ENCODE measurements around the gene MYL6B.
A peak's percentile ranks its signal among the peaks of the same experiment; 100 is the strongest.
"Not testable (repeated sequence)": the region's sequence is repeated elsewhere in the genome, so short reads cannot be mapped to it uniquely, and the experiment has no call there.

MYL6B gene

DNA sequence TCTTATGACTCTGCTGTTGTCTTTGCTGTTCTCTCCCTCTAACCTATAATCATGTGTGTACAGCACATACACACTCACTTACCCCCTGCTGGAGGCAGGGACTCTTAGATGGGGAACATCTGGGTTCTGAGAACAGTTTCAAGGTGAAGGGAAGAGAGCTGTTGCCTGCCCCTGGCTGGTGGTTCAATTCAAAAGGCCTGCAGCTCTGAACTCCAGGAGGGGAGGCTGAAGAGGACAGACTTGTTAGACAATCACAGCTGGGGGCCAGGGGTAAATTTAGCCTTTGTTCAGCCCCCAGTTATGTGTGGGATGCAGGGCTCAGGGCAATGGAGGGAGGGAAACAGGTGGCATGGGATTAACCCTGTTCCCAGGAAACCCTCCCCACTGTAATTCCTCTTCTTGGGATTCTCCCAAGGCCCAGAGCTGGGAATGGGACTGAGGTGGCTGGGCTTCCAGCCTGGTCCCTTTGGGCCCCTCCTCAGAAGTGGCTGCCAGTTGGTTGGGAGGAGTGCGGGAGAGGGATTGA, 1.9 kb downstream of the MYL6B start:
- no peak for DNase-seq

DNA sequence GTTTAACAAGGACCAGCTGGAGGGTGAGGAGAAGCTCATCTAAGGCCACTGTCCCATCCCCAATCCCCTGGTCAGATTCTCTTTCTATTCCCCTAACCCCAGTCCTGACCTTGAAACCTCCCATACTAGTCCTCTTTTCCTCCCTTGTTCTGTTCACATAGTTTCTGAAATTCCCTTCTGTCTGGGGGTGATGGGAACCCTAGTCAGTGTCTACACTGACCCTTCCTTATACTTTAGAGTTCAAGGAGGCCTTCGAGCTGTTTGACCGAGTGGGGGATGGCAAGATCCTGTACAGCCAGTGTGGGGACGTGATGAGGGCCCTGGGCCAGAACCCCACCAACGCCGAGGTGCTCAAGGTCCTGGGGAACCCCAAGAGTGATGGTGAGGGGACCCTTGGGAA, 2.4 kb downstream of the MYL6B start:
- DNase-seq = no peak

DNA sequence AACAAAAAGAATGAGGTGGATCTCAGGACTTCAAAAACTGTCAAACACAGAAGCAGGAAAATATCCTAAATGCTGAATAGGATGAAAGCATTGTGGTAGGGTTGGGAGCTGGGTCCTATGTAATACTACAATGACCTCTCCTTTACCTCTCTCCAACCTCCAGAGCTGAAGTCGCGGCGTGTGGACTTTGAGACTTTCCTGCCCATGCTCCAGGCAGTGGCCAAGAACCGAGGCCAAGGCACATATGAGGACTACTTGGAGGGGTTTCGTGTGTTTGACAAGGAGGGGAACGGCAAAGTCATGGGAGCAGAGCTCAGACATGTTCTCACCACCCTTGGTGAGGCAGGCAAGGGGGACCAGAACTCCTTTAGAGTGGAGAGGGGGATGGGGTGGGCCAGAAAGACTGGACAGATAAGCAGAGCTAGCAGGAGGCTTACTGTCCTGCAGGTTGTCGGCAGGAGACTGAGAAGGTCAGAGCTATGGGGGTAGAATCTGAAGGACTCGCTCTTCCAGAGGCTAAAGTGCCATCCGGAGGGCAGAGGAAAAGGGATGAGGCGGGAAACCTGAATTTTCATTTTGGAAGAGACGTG, 3.0 kb downstream of the MYL6B start:
- DNase-seq = no peak

DNA sequence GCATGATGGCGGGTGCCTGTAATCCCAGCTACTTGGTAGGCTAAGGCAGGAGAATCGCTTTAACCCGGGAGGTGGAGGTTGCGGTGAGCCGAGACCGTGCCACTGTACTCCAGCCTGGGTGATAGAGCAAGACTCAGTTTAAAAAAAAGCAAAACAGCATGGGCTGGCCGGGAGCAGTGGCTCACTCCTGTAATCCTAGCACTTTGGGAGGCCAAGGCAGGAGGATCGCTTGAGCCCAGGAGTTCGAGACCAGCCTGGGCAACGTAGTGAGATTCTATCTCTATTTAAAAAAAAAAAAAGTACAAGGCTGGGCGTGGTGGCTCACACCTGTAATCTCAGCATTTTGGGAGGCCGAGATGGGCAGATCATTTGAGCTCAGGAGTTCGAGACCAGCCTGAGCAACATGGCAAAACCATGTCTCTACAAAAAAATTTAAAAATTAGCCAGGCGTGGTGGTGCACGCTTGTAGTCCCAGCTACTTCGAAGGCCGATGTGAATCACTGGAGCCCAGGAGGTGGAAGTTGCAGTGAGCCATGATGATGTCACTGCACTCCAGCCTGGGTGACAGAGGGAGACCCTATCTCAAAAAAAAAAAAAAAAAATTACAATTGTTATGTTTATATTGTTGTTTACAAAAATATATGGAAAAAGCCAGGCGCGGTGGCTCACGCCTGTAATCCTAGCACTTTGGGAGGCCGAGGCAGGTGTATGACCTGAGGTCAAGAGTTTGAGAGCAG, 4.2 kb downstream of the MYL6B start:
- not testable (repeated sequence) for DNase-seq

DNA sequence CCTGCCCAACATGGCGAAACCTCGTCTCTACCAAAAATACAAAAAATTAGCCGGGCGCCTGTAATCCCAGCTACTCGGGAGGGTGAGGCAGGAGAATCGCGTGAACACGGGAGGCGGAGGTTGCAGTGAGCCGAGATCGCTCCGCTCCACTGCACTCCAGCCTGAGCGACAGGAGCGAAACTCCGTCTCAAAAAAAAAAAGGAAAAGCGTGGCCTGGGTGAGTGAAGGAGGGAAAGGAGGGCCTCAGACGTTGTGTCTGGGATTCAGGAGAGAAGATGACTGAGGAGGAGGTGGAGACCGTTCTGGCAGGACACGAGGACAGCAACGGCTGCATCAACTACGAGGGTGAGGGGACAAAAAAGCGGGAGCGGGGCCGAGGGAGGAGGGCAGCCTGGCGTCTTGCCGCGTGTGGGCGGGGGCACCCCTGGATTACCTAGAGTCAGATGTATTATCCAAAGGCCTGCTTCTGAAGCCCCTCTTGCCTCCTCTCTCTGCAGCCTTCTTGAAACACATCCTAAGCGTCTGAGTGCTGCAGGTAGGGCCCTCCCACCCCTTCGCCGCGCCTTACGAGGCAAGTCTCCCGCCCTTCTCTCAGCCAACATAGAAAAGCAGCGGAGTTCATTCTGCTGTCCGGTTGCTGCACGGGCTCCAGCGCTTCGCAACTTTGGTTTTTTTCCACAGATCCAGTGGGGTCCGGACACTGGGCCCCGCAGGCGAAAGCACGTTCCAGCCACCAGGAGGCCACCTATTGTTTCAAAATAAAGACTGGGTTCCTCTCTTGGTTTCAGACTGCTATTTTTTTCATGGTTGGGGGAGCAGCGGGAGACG, 5.0 kb downstream of the MYL6B start:
- peak; percentile 57 for DNase-seq

DNA sequence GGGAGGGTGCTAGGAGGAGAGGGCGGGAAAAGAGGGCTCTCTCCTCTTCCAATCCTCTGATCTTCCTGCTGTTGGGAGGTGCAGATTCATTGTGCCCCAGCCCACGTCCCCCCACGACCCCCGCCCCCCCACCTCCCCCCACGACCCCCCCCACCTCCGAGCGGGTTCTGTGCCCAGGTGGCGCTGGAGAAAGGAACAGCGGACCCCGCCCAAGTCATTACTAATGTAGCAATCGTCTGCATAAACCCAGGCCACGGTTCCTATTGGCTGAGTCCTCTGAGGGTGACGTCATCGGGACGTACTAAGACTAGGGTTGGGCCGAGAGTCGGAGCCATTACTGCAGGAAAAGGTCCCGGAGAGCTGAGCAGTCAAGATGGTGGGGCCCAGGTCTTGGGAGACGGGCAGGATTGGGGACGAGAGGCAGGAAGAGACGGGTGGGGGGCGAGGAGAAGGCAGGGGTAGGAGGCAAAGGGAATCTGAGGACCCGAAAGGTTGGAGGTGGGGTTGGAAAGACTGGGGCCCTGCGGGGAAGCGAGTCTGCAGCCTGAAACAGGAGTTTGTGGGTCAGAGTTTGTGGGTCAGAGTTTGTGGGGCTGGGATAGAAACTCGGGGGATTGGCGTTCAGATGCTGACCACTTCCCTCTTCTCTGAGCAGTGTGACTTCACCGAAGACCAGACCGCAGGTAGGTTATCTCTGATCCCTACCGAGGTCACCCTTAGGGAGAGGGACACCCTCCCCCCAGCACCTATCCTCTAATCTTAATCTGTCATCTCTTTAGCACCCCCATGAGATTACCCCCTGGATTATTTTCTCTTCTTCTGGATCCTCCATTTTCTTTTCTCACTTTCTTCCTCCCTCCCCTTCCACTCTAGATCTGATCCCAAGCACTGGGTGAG, 5.9 kb downstream of the MYL6B start, which contains the start of gene MYL6:
Gene MYL6, plus strand, starts transcription at position 331 of the 897 bp plus-strand sequence. Its CDS starts 43 bp downstream, at position 374.
- peak; percentile 82 for DNase-seq

DNA sequence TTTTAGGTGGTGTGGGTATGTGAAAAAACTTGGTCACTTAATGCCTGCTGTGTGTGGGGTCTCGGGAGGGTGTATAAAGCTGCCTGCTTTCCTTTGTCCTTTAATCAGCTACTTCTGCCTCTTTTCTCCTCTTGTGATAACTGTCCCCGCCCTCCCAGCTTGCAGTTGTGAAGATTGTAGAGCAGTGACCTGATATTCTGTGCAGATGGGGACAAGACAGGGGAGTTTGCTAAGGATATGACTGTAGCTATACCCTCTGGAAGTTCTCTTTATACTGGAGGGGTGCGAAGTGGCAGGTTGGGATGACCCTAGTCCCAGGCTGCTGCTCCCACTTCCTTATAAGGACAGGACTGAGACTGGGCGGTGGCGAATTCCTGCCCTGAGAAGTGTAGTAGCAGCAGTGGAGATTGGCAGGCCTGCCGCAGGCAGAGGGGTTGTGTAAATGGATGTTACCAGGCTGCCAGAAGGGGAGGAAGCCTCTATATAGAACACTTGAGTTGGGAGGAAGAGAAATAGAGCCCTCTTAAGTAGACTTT, 6.6 kb downstream of the MYL6B start:
- no peak for DNase-seq

DNA sequence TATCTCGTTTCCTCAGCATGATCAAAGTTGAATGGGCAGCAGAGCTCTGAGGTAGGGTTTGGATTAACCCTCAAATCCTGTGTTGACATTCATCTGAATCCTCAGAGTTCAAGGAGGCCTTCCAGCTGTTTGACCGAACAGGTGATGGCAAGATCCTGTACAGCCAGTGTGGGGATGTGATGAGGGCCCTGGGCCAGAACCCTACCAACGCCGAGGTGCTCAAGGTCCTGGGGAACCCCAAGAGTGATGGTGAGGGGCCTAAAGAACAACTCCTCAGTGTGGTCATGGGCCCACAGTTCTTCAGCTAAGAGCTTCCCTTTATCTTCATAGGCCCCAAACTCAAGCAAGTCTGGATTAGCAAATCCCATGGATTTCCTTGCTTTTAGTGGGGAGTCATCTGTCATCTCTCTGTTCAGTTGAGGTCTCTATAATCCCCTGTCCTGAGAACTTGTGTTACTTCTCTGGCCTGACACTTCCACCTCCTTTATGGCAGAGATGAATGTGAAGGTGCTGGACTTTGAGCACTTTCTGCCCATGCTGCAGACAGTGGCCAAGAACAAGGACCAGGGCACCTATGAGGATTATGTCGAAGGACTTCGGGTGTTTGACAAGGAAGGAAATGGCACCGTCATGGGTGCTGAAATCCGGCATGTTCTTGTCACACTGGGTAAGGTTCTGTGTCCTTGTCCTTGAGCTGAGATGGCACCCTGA, 7.2 kb downstream of the MYL6B start:
- DNase-seq = no peak

DNA sequence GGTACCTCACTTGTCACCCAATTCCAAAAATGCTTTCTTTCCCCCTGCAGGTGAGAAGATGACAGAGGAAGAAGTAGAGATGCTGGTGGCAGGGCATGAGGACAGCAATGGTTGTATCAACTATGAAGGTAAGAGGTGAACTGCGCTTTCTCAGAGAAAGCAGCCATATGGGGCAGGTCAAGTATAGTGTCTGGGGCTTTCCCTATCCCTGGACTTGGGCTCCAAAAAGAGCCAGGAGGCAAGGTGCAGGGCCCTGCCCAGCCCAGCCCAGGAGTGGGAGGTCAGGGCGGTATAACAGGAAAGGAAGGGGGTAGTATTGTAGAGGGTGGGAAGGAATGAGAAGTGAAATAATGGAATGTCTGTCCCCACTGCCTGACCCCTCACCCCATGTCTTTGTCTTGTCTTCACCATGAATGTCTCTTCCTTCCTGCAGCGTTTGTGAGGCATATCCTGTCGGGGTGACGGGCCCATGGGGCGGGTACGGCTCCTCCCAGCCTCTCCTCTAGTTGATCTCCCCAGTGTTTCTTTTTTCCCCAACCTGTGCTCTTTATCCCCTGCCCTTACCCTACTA, 7.9 kb downstream of the MYL6B start:
- peak; percentile 56 for DNase-seq

DNA sequence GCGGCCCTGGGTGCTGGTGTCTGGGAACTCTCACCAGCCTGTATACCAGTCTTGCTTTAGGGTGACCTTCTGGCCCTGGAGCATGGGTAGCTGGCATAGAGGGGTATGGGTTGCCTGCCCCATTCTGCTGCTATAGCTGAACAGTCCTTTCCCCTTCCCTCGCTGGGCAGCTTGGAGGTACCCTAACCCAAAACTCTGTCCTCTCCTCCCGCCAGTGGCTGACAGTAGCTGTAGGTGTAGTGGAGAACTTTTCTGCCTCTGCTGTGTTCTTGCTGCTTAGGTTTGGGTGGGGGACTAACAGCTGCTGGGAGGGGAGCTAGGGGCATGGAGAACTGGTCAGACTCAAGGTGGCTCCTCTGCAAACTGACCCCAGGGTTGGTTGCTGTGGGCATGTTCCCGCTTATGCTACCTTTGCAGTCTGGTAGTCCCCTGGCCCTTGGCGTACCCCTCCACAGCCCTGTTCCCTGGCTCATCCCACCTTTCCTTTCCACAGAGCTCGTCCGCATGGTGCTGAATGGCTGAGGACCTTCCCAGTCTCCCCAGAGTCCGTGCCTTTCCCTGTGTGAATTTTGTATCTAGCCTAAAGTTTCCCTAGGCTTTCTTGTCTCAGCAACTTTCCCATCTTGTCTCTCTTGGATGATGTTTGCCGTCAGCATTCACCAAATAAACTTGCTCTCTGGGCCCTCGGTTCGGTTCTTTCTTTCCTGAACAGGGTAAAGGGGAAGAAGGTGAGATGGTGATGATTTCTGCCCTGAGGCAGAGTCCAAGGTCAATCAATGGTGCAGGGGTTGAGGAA, 8.7 kb downstream of the MYL6B start:
- DNase-seq = no peak

DNA sequence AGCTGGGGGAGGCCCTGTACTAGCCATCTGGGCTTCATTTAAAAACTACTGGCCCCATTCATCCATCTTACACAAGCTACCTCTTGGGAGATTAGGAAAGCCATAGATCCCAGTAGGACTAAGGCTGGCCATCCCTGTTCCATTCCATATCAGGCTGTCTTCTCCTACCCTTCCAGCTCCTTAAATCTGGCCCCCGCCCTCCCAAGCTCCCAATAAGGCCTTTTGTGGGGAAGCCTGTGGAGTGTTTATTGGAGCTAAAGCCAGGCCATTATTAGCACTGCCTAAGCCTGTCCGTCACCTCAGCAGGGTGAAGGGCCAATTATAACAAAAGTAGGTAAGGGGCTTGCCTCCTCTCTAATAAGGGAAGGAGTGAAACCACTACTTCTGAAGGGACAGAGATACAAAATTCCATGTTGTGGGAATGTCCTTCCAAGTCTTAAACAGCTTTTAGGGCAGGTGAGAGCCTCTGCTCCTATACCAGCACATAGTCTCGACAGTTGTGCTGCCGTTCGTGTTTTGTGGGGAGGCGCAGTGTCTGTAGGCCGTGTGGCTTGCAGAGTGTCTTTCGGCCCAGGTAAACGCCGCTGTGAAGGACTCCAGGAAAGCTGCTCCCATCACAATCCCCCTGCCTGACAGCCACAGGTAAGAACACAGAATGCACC, 9.4 kb downstream of the MYL6B start:
- DNase-seq = no peak

DNA sequence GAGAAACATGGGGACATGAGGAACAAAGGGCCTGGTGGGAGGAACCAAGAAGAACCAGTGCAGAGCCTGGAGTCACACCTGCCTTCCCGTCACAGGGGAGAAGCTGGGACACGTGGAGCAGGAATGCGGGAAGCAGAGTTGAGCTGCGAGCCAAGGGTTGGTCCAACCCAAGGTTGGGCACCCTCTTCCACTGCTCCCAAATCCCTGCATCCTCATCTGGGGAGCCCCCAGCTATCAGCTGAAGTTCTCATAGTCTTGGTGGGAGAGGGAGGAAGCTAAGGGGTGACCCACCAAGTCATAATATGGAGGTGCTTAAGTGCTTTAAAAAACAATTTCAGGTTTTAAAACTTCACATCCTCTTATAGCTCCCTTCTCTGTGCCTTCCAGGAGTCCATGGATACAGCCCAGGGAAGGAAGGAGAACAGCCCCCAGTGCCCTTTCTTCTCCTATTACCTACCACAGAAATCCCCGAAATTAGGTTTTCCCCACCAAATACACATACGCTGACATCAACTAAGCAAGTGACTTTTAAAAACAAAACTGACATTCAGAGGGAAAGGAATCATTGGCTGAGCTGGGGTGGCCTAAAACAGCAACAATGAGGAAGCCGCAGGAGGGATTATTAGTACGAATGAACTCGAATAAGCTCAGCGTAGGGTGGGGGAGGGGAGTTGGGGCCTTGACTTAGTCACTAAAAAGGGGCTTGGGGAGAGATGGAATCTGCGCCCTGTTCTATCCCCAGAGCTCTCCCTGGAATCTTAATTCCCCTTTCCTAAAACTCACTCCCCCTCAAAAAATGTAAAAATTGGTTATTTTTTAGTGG, 10.3 kb downstream of the MYL6B start:
- no peak for DNase-seq

DNA sequence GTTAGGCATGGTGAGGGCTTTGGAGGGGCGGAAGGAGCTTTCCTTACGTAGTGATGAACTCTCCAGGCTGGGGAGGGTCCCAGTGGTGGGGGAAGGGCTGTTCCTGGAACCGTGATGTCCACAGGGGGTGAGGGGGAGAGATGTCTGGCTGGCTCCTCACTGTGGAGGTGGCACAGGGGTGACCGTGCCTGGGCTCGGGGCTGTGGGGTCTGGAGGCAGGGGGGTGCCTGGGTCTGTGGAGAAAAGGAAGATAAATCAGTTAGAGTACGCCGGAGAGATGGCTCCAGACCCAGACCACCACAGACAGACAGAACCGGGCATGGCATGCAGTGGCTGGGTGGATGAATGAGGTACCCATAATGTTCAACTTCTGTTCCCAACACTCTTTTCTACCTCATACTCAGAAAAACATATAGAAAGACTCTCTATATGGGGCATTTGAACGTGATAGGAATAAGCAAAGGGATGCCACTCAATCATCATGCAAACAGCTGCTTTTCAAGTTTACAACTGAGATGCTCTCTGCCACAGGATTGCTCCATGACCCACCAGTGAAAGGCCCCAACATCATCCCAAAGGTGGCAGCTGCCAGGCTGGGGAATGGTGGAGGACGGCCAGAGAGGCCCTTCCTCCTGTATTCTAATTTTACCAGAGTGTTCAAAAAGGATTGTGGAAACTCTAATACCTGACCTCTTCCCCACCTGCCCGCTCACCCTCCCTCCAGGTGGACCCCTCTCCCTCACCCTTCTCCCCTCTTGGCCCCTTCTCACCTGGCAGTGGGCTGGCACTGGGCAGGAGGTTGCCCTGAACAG, 11.4 kb downstream of the MYL6B start:
- no peak for DNase-seq

DNA sequence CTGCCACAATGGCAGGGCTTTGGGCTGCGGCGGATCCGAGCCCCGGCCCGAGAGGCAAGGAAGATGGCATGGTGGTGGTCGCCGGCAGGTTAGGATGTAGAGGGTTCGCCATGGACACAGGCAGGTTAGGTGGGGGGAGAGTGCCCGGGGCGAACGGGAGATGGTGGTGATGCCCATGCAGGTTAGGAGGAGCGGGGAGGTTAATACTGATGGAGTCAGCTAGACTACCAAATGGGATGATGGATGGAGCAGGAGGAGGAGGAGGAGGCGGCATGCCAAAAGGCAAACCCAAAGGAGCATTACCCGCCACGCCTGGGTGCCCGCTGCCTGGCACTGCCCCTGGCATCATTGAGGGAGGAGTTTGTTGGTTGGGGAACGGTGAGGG, 11.9 kb downstream of the MYL6B start:
- no peak for DNase-seq

DNA sequence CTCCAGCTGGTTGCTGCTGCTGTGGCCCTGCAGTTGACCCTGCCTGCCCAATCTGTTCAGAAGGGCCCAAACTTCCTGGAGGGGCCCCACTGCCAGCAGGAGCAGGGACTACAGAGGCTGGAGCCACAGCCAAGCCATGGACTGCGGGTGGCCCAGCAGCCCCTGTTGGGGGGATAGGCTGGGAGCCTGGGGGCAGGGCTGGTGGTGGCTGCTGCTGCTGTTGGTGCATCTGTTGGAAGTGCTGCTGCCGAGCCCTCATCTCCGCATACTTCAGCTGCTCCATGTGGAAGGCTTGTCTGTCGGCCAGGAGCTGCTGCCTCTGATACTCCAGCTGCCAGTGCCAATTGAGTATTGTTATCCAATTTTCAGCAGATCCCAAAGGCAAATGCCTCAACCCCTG, 13.0 kb downstream of the MYL6B start:
- DNase-seq = no peak

DNA sequence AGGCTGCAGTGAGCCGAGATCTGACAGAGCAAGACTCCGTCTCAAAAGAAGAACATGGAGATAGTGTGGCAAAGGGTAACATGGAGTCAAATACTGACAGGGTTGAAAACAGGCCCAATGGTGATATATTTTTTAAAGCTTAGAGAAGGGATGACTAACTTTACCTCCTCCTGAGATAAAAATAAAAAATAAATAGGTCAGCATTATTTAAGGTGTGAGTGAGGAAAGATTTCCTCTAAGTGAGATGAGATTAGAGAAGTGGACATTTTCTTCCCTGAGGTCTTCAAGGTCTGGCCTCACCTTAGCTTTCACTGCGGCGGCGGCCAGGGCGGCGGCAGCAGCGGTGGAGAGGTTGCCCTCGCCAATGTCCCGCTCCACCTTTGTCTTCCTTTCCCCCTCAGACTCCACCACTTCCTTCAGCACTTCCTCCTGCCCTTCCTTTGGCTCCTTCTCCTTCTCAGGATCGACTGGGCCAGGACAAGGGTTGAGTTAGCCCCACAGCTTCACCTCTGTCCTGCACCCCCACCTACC, 16.9 kb downstream of the MYL6B start:
- DNase-seq = no peak

DNA sequence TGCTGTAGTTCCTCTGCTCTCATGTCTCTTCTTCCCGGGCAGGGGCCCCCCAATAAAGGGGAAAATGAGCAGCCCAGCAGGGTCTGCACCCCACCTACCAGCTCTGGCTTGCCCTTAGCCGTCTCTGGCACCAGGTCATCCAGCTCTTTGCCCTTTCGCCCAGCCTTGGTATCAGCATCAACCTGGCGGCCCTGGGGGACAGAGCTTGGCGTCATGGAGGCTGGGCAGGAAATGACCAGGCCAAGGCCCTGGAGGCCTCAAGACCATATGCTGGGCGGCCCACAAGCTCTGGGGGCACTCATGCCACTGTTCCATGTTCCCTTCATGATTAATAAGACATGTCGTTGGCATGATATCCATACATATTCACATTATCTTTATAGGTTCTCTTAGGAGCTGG, 20.5 kb downstream of the MYL6B start:
- DNase-seq = no peak

DNA sequence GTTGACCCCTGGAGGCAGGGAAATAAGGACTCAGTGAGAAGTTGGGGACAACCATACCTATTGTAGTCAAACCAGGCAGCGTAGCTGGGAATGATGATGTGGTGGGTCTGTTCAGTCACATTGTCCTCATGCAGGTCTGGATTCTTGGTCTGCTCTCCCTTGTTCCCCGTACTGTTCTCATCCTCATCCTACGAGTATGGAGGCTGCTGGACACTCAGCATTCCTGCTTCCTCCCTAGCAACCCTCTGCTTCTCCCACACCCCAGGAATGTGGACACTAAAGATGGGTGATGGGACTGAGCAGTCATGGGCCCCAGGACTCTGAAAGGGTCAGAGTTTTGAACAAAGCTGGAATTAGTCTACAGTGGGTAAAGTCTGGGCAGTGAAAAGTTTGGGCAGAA, 26.0 kb downstream of the MYL6B start:
- DNase-seq = no peak

Data from activated CD4-positive, CD25-positive, alpha-beta regulatory T cell treated with anti-CD3 and anti-CD28 coated beads, Interleukin-2, amount 50 U/mL, for 72 hours (primary cell).